WTC11 (cell line): Measurements from ENCODE around the gene CST9. TPM values are rescaled to one million over a fixed set of nuclear protein-coding genes. Genes with fewer than 3 reads are reported as not detected.
A peak's percentile ranks its signal among the peaks of the same experiment; 100 is the strongest.
"Not testable (repeated sequence)": the region's sequence is repeated elsewhere in the genome, so short reads cannot be mapped to it uniquely, and the experiment has no call there.

Experiments
- ATAC-seq: fragments of 200-7000 bp; cut with Tn5 transposase; 2 replicates; pipeline ENCODE4 v1.10.0; 2021; ENCODE audit warnings: mild to moderate bottlenecking, moderate library complexity
- CTCF ChIA-PET: fragments of 300-600 bp; sonication (Branson Sonifier 250); formaldehyde crosslinking; loops from one replicate; lab custom pipeline; 2021; ENCODE audit warnings: antibody characterized with exemption; lab: Charles Lee
- POLR2A ChIA-PET: fragments of 350-600 bp; sonication (Branson Sonifier 250); formaldehyde crosslinking; loops from one replicate; lab custom pipeline; 2021; ENCODE audit warnings: antibody characterized with exemption; lab: Charles Lee
- DNase-seq: peaks from one replicate; pipeline ENCODE4 v3.0.0; 2021; ENCODE audit warnings: low spot score
- H3K27ac Mint-ChIP-seq: 2 replicates; pipeline ENCODE4 v1.8.0; 2021; ENCODE audit warnings: mixed read lengths
- H3K27me3 Mint-ChIP-seq: 2 replicates; pipeline ENCODE4 v1.8.0; 2021; ENCODE audit warnings: low read depth, mild to moderate bottlenecking, moderate library complexity, mixed read lengths
- H3K36me3 Mint-ChIP-seq: 2 replicates; pipeline ENCODE4 v1.8.0; 2021; ENCODE audit warnings: mixed read lengths
- H3K4me1 Mint-ChIP-seq: 2 replicates; pipeline ENCODE4 v1.8.0; 2022; ENCODE audit warnings: mixed read lengths
- H3K4me3 Mint-ChIP-seq: 2 replicates; pipeline ENCODE4 v1.8.0; 2021; ENCODE audit warnings: mild to moderate bottlenecking, moderate library complexity, mixed read lengths
- H3K9me3 Mint-ChIP-seq: 2 replicates; pipeline ENCODE4 v1.8.0; 2021; ENCODE audit warnings: mixed read lengths
- CREB1 ChIP-seq: sonication (generic); formaldehyde crosslinking; IDR thresholded peaks from 2 replicates; pipeline ENCODE4 v1.8.0; 2023; ENCODE audit warnings: mild to moderate bottlenecking, missing genetic modification reagents
- GABPB1 ChIP-seq: sonication (generic); formaldehyde crosslinking; IDR thresholded peaks from 2 replicates; pipeline ENCODE4 v1.8.1; 2023; ENCODE audit warnings: mild to moderate bottlenecking, missing genetic modification reagents
- JAZF1 ChIP-seq: fragments of 250-450 bp; sonication (Bioruptor Pico); IDR thresholded peaks from 2 replicates; pipeline ENCODE4 v1.9.0; 2021; ENCODE audit warnings: moderate library complexity, mild to moderate bottlenecking, inconsistent platforms
- KAT7 ChIP-seq: sonication (generic); formaldehyde crosslinking; IDR thresholded peaks from 2 replicates; pipeline ENCODE4 v1.8.1; 2023; ENCODE audit warnings: missing genetic modification reagents, mild to moderate bottlenecking, borderline replicate concordance
- NR2C2 ChIP-seq: sonication (generic); formaldehyde crosslinking; IDR thresholded peaks from 2 replicates; pipeline ENCODE4 v1.8.0; 2022; ENCODE audit warnings: mild to moderate bottlenecking, missing genetic modification reagents
- OVOL2 ChIP-seq: fragments of 250-450 bp; sonication (Bioruptor Pico); IDR thresholded peaks from 2 replicates; pipeline ENCODE4 v1.9.0; 2021; ENCODE audit warnings: mild to moderate bottlenecking, borderline replicate concordance
- SMAD3 ChIP-seq: sonication (generic); formaldehyde crosslinking; IDR thresholded peaks from 2 replicates; pipeline ENCODE4 v1.8.0; 2022; ENCODE audit warnings: missing genetic modification reagents, mild to moderate bottlenecking, borderline replicate concordance
- SMAD4 ChIP-seq: sonication (generic); formaldehyde crosslinking; IDR thresholded peaks from 2 replicates; pipeline ENCODE4 v1.8.0; 2022; ENCODE audit warnings: mild to moderate bottlenecking, missing genetic modification reagents
- SP1 ChIP-seq: sonication (generic); formaldehyde crosslinking; conservative IDR thresholded peaks from 2 replicates; pipeline ENCODE4 v1.8.1; 2022; ENCODE audit warnings: missing genetic modification reagents
- TEAD4 ChIP-seq: sonication (generic); formaldehyde crosslinking; IDR thresholded peaks from 2 replicates; pipeline ENCODE4 v1.8.0; 2022; ENCODE audit warnings: mild to moderate bottlenecking, missing genetic modification reagents
- TP53 ChIP-seq: sonication (generic); formaldehyde crosslinking; IDR thresholded peaks from 2 replicates; pipeline ENCODE4 v1.8.1; 2023; ENCODE audit warnings: mild to moderate bottlenecking, missing genetic modification reagents
- ZBTB21 ChIP-seq: sonication (generic); formaldehyde crosslinking; IDR thresholded peaks from 2 replicates; pipeline ENCODE4 v1.8.1; 2023; ENCODE audit warnings: mild to moderate bottlenecking, missing genetic modification reagents, borderline replicate concordance
- ZNF317 ChIP-seq: sonication (generic); formaldehyde crosslinking; IDR thresholded peaks from 2 replicates; pipeline ENCODE4 v1.8.1; 2023; ENCODE audit warnings: low read depth, mild to moderate bottlenecking, moderate library complexity, missing genetic modification reagents, borderline replicate concordance
- total RNA-seq: library from RNA; stranded (reverse); gene quantifications from 3 replicates; pipeline ENCODE4 v1.2.3, GENCODE V29; 2021
- TF ChIP-seq, protein P1 (sequence below): sonication (generic); formaldehyde crosslinking; IDR thresholded peaks from 2 replicates; pipeline ENCODE4 v1.8.0; 2022; ENCODE audit warnings: missing genetic modification reagents
- TF ChIP-seq, protein P2 (sequence below): sonication (generic); formaldehyde crosslinking; IDR thresholded peaks from 2 replicates; pipeline ENCODE4 v1.8.0; 2023; ENCODE audit warnings: missing genetic modification reagents, mild to moderate bottlenecking, borderline replicate concordance
- TF ChIP-seq, protein P3 (sequence below): fragments of 250-450 bp; sonication (Bioruptor Pico); IDR thresholded peaks from 2 replicates; pipeline ENCODE4 v1.9.0; 2021; ENCODE audit warnings: mild to moderate bottlenecking
- TF ChIP-seq, protein P4 (sequence below): sonication (generic); formaldehyde crosslinking; conservative IDR thresholded peaks from 2 replicates; pipeline ENCODE4 v1.8.1; 2022; ENCODE audit warnings: mild to moderate bottlenecking, missing genetic modification reagents

Gene CST9
- total RNA-seq, 1 experiment from 2014 or later = not detected

DNA sequence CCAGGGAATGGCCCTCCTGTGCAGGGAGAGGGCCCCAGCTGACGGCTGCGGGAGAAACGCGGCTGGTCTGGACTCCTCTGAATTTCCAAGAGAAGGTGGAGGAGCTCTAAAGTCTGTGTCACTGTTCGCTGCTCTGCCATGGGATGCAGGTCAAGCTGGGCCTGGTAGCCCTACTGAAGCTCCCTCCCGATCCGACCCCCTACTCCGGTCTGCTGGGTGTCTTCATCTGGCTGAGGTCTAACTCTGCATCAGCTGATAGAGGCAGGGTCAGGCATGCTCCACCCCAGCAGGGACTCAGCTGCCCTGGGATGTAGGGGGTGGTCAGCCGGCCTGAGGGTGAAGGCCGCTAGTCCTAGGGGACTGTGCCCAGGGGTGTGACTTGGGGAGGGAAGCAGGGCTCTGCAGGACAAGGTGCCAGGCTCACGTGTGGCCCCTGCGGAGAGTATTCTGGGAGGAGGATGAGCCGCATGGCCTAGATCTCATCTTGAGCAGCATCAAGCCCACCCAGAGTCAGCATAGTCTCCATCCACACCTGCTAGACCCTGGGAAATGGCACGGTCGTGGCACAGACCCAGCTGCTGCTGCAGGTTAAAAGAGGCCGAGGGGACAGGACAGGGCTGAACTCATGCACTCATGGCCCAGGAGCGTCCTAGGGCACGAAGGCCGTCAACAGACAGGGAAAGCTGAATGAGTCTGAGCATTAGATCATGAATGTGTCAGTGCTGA is 30.6 kb upstream of the CST9 start:
- ChIA-PET CTCF (interaction anchor here (0.8 to 1.1 kb wide), 2 partner anchors 32 to 194 kb away, joined by 3 to 4 read pairs; no protein-coding TSS in a partner anchor), POLR2A (no interaction called here)
- H3K27me3 Mint-ChIP-seq = peaks cover 18% of the 10 kb centered on the region
- H3K4me3 Mint-ChIP-seq = peak overlapping the region; percentile 81
- H3K4me1 Mint-ChIP-seq = peaks cover 36% of the 10 kb centered on the region
- H3K36me3 Mint-ChIP-seq = no peaks in the 10 kb centered on the region; the same call in 1 of the 2 replicates
- H3K27ac Mint-ChIP-seq = no peak overlapping the region
- no peaks in the 10 kb centered on the region for H3K9me3 Mint-ChIP-seq
- ATAC-seq (no peak), DNase-seq (no peak)
- TF ChIP-seq ZNF317 (CRISPR knock-in tag) = no peak
- TF ChIP-seq JAZF1 (CRISPR knock-in tag) = no peak
- TF ChIP-seq KAT7 = no peak

DNA sequence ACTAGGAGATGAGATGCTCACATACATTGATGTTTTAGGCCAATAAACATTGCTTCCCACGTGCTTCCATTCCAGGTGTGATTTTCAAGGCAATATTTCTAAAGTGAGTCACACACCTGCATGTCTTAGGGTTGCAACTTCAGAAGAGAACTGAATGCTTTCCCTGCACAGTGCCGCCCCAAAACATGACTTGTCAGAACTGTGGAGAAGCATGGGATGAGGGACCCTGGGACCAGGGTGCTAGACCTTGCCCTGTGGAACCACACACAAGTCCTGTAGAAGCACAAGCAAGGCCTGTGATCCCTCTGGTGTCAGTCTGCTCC is 30.0 kb upstream of the CST9 start:
- ATAC-seq, H3K27ac Mint-ChIP-seq, DNase-seq, H3K36me3 Mint-ChIP-seq, H3K4me3 Mint-ChIP-seq, H3K9me3 Mint-ChIP-seq, POLR2A ChIA-PET: not testable (repeated sequence)
- Mint-ChIP-seq H3K27me3 (peaks cover 17% of the 10 kb centered on the region), H3K4me1 (peaks cover 31% of the 10 kb centered on the region)
- CTCF ChIA-PET = interaction anchor here (1.1 kb wide), 1 partner anchor 194 kb away, joined by 4 read pairs; no protein-coding TSS in a partner anchor
- 0 out of 2 replicates have a peak, but pooled peaks have one; percentile 1 for TF ChIP-seq GABPB1

DNA sequence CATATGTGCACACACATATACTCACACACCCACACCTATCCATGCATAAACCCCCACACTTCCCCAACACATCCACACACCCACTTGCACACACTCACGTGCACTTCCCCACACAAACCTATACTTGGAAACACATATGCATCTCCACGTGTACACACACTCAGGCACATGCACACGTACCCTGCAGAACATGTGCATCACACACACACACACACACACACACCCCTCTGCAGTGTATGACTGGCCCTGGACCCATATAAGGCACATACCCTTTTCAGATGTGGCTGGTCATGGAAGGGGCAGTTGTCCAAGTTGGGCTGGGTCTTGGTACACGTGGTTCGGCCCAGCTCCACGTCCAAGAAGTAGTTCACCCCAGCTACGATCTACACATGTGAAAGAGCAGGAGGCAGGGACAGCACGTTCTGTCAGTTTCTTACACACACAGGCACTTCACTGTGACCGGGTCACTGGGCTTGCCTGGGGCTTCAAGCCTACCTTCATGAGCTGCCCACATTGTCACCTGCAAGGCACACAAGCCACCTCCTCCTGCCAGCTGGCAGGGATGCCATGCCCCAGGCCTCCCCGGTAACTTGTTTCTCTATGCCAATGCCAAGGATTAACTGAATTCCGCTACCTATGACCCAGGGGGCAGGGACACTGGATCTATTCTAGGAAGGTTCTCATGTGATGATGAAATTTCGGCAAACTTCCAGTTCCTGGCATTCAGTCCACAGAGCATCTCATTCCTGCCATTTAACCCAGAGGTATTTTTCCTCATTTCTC is 29.5 kb upstream of the CST9 start:
- Mint-ChIP-seq H3K27ac (no peak overlapping the region), H3K9me3 (no peaks in the 10 kb centered on the region), H3K27me3 (peaks cover 14% of the 10 kb centered on the region), H3K36me3 (no peaks in the 10 kb centered on the region; the same call in 1 of the 2 replicates), H3K4me1 (peaks cover 25% of the 10 kb centered on the region), H3K4me3 (no peak overlapping the region)
- DNase-seq (no peak), ATAC-seq (no peak)
- ChIA-PET CTCF (no interaction called here), POLR2A (interaction anchor here (0.6 kb wide), 1 partner anchor 54 kb away, joined by 4 read pairs; no protein-coding TSS in a partner anchor)
- peak; percentile 19; the same call in 1 of the 2 replicates for TF ChIP-seq GABPB1
- TF ChIP-seq, protein P1, sequence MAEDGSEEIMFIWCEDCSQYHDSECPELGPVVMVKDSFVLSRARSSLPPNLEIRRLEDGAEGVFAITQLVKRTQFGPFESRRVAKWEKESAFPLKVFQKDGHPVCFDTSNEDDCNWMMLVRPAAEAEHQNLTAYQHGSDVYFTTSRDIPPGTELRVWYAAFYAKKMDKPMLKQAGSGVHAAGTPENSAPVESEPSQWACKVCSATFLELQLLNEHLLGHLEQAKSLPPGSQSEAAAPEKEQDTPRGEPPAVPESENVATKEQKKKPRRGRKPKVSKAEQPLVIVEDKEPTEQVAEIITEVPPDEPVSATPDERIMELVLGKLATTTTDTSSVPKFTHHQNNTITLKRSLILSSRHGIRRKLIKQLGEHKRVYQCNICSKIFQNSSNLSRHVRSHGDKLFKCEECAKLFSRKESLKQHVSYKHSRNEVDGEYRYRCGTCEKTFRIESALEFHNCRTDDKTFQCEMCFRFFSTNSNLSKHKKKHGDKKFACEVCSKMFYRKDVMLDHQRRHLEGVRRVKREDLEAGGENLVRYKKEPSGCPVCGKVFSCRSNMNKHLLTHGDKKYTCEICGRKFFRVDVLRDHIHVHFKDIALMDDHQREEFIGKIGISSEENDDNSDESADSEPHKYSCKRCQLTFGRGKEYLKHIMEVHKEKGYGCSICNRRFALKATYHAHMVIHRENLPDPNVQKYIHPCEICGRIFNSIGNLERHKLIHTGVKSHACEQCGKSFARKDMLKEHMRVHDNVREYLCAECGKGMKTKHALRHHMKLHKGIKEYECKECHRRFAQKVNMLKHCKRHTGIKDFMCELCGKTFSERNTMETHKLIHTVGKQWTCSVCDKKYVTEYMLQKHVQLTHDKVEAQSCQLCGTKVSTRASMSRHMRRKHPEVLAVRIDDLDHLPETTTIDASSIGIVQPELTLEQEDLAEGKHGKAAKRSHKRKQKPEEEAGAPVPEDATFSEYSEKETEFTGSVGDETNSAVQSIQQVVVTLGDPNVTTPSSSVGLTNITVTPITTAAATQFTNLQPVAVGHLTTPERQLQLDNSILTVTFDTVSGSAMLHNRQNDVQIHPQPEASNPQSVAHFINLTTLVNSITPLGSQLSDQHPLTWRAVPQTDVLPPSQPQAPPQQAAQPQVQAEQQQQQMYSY (CRISPR knock-in tag) = no peak

DNA sequence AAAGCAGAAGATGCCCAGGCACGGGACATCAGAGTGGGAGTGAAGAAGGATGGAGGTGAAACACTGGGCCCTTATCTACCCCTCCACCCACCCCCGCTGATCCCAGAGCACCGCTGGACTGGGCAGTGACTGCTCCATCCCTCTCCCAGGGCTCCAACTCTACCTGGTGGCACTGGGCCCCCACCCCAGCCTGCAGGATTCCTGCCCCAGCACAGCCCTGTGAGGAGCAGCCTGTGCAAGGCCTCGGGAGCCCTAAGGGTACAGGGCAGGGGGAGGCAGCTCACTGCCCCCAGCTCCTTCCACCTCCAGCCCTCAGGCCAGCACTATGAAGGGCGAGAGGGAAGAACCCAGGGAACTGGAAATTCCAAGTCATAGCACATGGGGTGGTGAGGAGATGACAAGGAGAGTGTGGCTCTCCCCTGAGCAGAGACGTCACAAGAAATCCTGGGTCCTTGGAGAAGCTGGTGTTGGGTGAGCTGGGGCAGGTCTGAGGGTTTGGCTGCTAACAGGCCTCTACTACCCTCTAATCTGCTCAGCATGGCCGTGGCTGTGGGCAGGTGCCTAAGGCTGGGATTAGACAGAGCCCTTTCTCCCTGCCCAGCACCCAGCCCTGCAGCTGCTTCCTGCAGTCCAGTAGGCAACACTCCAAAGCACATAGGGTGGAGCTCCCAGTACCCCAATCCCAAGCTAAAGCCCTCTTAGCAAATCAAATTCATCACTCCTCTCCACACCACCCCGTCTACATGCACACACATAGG is 28.5 kb upstream of the CST9 start:
- CTCF ChIA-PET = interaction anchor here (0.6 kb wide), 1 partner anchor 14 kb away, joined by 3 read pairs; no protein-coding TSS in a partner anchor
- H3K27me3 Mint-ChIP-seq = peaks cover 14% of the 10 kb centered on the region
- H3K36me3 Mint-ChIP-seq = no peaks in the 10 kb centered on the region; the same call in 1 of the 2 replicates
- DNase-seq (no peak), ATAC-seq (no peak)
- H3K4me1 Mint-ChIP-seq = peaks cover 26% of the 10 kb centered on the region
- no peak overlapping the region for H3K4me3 Mint-ChIP-seq
- H3K9me3 Mint-ChIP-seq = no peaks in the 10 kb centered on the region
- H3K27ac Mint-ChIP-seq = no peak overlapping the region
- POLR2A ChIA-PET = no interaction called here
- TF ChIP-seq ZNF317 (CRISPR knock-in tag) (no peak), TP53 (CRISPR knock-in tag) (no peak), OVOL2 (no peak), ZBTB21 (CRISPR knock-in tag) (no peak), TEAD4 (CRISPR knock-in tag) (no peak), JAZF1 (CRISPR knock-in tag) (no peak), SMAD3 (no peak), SP1 (no peak), NR2C2 (no peak), CREB1 (no peak), SMAD4 (CRISPR knock-in tag) (no peak)
- TF ChIP-seq, protein P2, sequence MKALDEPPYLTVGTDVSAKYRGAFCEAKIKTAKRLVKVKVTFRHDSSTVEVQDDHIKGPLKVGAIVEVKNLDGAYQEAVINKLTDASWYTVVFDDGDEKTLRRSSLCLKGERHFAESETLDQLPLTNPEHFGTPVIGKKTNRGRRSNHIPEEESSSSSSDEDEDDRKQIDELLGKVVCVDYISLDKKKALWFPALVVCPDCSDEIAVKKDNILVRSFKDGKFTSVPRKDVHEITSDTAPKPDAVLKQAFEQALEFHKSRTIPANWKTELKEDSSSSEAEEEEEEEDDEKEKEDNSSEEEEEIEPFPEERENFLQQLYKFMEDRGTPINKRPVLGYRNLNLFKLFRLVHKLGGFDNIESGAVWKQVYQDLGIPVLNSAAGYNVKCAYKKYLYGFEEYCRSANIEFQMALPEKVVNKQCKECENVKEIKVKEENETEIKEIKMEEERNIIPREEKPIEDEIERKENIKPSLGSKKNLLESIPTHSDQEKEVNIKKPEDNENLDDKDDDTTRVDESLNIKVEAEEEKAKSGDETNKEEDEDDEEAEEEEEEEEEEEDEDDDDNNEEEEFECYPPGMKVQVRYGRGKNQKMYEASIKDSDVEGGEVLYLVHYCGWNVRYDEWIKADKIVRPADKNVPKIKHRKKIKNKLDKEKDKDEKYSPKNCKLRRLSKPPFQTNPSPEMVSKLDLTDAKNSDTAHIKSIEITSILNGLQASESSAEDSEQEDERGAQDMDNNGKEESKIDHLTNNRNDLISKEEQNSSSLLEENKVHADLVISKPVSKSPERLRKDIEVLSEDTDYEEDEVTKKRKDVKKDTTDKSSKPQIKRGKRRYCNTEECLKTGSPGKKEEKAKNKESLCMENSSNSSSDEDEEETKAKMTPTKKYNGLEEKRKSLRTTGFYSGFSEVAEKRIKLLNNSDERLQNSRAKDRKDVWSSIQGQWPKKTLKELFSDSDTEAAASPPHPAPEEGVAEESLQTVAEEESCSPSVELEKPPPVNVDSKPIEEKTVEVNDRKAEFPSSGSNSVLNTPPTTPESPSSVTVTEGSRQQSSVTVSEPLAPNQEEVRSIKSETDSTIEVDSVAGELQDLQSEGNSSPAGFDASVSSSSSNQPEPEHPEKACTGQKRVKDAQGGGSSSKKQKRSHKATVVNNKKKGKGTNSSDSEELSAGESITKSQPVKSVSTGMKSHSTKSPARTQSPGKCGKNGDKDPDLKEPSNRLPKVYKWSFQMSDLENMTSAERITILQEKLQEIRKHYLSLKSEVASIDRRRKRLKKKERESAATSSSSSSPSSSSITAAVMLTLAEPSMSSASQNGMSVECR (CRISPR knock-in tag) = no peak
- TF ChIP-seq, protein P3, sequence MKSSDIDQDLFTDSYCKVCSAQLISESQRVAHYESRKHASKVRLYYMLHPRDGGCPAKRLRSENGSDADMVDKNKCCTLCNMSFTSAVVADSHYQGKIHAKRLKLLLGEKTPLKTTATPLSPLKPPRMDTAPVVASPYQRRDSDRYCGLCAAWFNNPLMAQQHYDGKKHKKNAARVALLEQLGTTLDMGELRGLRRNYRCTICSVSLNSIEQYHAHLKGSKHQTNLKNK (CRISPR knock-in tag) = no peak
- TF ChIP-seq, protein P4, sequence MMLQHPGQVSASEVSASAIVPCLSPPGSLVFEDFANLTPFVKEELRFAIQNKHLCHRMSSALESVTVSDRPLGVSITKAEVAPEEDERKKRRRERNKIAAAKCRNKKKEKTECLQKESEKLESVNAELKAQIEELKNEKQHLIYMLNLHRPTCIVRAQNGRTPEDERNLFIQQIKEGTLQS (CRISPR knock-in tag) = no peak
